Activated CD4-positive, alpha-beta T cell treated with anti-CD3 and anti-CD28 coated beads, Interleukin-2, amount 10 ng/mL, durations not matched to agents 24 days and 14 days (primary cell): Measurements from ENCODE around the gene VAV2. TPM values are rescaled to one million over a fixed set of nuclear protein-coding genes. Genes with fewer than 3 reads are reported as not detected.

Source experiments
- DNase-seq: peaks from one replicate; pipeline ENCODE4 v3.0.0; 2022
- H3K27ac Mint-ChIP-seq: one replicate; pipeline ENCODE4 v1.8.0; 2022; ENCODE audit warnings: mild to moderate bottlenecking, mixed read lengths
- H3K27me3 Mint-ChIP-seq: one replicate; pipeline ENCODE4 v1.8.0; 2022; ENCODE audit warnings: mixed read lengths
- H3K36me3 Mint-ChIP-seq: one replicate; pipeline ENCODE4 v1.8.0; 2022; ENCODE audit warnings: low read depth, mild to moderate bottlenecking, mixed read lengths
- H3K4me1 Mint-ChIP-seq: one replicate; pipeline ENCODE4 v1.8.0; 2021; ENCODE audit warnings: mixed read lengths
- H3K4me3 Mint-ChIP-seq: one replicate; pipeline ENCODE4 v1.8.0; 2022; ENCODE audit warnings: mild to moderate bottlenecking, moderate library complexity, mixed read lengths
- H3K9me3 Mint-ChIP-seq: one replicate; pipeline ENCODE4 v1.8.0; 2021; ENCODE audit warnings: mixed read lengths
- intact Hi-C: fragments of 100-400 bp; cut with micrococcal nuclease; formaldehyde crosslinking; loops from one replicate; pipeline ENCODE4 v1.15.1; 2023
- total RNA-seq: library from RNA; stranded (reverse); gene quantifications from 2 replicates; pipeline ENCODE4 v1.2.3, GENCODE V29; 2022

The VAV2 gene
- total RNA-seq, 1 donor from 2014 or later, result 9.0 TPM

DNA sequence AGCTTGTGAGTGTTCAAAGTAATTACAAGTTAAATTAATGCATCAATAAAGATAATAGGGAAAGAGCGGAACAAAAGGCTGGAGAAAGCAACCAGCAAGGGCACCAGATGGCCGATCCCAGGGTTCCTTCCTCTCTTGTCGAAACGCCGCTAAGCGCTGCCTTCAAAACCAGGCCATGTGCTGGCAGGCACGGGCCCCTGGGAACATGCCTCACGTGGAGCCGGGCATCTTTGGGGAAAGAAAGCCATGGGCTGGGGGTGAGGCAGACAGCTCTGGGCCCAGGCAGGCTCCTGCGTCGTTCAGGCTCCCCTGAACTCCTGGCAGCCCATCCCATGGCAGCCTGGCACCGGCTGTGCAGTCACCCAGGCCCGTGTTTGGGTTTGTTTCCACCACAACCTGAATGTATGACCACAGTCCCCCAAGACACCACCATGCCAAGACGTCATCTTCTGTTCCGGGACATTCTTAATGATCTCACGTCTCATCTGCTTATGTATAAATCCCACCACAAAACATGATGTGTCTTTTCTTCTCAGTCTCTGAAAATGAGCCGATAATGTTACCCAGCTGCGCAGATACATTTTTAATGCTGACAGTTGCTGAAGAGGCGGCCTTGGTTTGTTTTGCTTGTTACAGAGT, 143.5 kb downstream of the VAV2 start:
- Mint-ChIP-seq H3K4me3 (no peak overlapping the region), H3K9me3 (no peaks in the 10 kb centered on the region), H3K4me1 (no peaks in the 10 kb centered on the region), H3K36me3 (no peaks in the 10 kb centered on the region), H3K27ac (no peak overlapping the region), H3K27me3 (no peaks in the 10 kb centered on the region)
- intact Hi-C loops, result no loop called here
- DNase-seq, result no peak

DNA sequence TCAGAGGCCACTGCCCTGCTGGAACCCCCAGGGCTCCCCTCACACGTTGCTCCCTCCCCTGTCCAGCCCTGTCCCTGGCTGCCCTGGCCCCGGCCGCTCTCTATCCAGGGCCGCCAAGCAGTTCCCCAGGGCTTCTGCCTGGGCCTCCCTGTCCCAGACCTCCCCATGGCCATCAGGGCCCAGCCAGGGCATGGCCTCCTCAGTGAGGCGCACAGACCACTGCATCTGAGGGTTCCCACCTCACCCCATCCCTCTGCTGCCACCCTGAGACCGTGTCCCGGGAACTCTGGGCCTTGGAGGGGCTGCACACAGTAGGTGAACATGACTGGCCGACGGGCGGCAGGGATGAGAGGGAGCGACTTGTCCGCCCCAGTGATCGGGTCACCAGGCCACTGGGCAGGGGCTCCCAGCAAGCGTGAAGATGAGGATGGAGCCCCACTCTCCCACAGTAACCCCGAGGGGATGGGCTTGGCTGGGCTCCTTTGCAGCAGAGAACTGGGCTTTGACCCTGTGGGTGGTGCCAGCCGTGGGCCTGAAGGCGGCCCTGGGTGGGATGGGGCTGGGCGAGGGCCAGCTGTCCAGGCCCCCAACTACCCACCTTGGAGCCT, 145.5 kb downstream of the VAV2 start:
- DNase-seq, result no peak
- Mint-ChIP-seq H3K4me1 (no peaks in the 10 kb centered on the region), H3K27ac (no peak overlapping the region), H3K4me3 (no peak overlapping the region), H3K9me3 (no peaks in the 10 kb centered on the region), H3K36me3 (no peaks in the 10 kb centered on the region), H3K27me3 (no peaks in the 10 kb centered on the region)
- intact Hi-C loops, result no loop called here

DNA sequence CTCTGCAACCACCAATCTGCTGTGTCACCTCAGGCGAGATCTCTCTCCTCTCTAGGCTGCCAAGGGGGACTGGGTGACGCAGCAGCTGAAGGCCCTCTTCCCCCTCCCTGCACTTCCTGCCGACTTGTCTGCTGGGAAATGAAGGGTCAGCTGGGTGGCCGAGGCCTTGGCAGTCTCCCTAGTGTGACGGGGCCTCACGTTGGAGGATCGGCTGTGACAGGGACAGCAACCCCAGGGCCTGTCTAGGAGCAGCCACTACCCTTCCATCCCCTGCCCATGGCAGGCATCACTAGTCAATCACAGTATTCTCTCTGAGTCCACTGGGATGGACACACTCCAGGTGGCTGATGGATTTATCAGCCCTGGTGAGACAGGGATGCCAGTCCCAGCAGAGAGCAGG, 146.7 kb downstream of the VAV2 start:
- intact Hi-C loops, result no loop called here
- H3K9me3 Mint-ChIP-seq, result no peaks in the 10 kb centered on the region
- H3K27ac Mint-ChIP-seq, result no peak overlapping the region
- H3K36me3 Mint-ChIP-seq, result no peaks in the 10 kb centered on the region
- H3K4me1 Mint-ChIP-seq, result no peaks in the 10 kb centered on the region
- H3K4me3 Mint-ChIP-seq, result no peak overlapping the region
- no peaks in the 10 kb centered on the region for H3K27me3 Mint-ChIP-seq
- DNase-seq, result no peak

DNA sequence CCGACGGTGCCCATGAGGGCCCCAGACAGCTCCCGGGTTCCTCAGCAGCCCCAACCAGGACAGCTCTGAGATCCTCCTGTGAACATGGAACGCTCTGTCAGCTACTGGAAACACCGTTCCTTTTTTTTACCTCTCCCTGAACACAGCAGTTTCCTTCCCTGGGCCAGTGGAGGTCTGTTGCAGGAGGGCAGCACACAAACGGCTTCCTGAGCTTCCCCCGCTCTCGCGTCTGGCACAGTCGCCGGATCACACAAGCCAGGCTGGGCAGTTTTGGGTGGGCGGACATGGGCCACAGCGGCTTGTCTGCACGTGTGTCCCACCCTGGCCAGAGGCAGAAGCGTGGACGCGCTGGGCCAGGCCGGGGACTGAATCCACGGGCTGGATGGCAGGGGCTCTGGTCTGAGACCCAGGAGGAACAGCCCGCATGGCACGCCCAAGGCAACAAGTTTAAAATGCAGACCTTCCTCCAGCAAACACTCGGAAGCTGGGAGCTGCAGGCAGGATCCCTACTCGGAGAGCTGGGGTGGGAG, 147.2 kb downstream of the VAV2 start:
- intact Hi-C loops, result no loop called here
- no peak for DNase-seq
- H3K36me3 Mint-ChIP-seq, result no peaks in the 10 kb centered on the region
- no peak overlapping the region for H3K4me3 Mint-ChIP-seq
- no peaks in the 10 kb centered on the region for H3K9me3 Mint-ChIP-seq
- H3K4me1 Mint-ChIP-seq, result no peaks in the 10 kb centered on the region
- no peaks in the 10 kb centered on the region for H3K27me3 Mint-ChIP-seq
- H3K27ac Mint-ChIP-seq, result no peak overlapping the region

DNA sequence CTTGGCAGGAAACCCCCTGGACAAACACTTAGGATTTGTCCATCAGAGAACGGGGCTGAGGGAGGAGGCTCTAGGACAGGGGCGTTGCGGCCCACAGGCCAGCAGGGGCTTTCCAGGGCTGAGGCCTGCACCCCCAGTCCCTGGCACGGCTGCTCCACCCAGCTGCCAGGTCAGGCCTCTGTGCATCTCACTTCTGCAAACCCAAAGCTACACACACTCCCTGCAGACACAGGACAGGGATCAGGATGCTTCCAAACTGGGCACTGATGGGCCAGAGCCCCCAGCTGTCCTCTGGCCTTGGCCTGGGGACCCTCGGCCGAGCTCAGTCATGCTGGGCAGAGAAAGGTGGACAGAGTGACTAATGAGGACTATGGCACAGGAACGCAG, 147.7 kb downstream of the VAV2 start:
- Mint-ChIP-seq H3K9me3 (no peaks in the 10 kb centered on the region), H3K4me3 (no peak overlapping the region), H3K27ac (peak overlapping the region; percentile 51), H3K4me1 (no peaks in the 10 kb centered on the region), H3K36me3 (no peaks in the 10 kb centered on the region), H3K27me3 (no peaks in the 10 kb centered on the region)
- intact Hi-C loops, result no loop called here
- DNase-seq, result no peak

DNA sequence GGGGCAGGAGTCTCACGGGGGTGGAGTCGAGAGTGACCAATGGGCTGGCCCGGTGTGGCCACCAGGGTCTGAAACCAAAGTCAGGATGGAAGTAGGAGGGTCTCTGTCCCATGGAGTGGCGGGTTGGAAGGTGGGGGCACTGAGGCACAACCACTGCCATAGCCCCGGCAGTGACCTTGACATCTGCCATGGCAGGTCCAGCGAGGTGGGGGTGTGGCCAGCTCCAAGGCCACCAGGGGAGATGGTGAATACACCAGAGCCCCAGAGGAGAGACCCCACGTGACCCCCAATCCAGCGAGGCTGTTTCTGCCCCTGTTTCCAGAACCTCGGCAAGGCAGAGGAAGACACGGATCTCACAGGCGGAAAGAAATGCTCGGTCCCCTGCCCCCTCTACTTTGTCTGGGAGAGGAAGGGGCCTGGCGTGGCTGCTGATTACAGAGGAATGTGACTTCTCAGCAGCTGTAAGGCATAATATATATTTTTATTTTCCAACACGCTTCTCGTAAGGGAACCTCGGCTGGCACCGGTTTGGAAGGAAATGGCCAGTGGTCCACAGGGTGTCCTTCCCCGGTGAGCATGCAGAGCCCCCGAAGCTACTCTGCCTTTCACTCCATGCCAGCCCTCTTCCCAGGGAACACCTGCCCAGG, 148.2 kb downstream of the VAV2 start:
- intact Hi-C loops, result no loop called here
- no peaks in the 10 kb centered on the region for H3K27me3 Mint-ChIP-seq
- DNase-seq, result no peak
- H3K4me1 Mint-ChIP-seq, result no peaks in the 10 kb centered on the region
- H3K27ac Mint-ChIP-seq, result no peak overlapping the region
- H3K4me3 Mint-ChIP-seq, result no peak overlapping the region
- no peaks in the 10 kb centered on the region for H3K9me3 Mint-ChIP-seq
- H3K36me3 Mint-ChIP-seq, result no peaks in the 10 kb centered on the region

DNA sequence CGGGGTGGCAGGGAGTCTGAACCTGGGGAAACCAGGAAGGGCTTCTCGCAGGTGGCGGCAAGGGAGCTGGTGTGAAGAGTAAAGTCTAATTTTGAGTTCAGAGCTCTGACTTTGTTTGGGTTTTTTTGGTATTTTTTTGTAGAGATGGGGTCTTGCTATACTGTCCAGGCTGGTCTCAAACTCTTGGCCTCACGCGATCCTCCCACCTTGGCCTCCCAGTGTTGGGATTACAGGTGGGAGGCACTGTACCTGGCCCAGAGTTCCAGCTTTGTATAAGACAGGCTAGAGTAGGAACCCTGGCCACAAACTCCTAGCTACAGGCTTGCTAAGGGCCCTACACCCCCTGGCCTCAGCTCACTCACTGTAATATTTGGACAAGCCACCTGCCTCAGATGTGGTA, 148.9 kb downstream of the VAV2 start:
- H3K9me3 Mint-ChIP-seq, result no peaks in the 10 kb centered on the region
- intact Hi-C loops, result no loop called here
- H3K36me3 Mint-ChIP-seq, result no peaks in the 10 kb centered on the region
- H3K27me3 Mint-ChIP-seq, result no peaks in the 10 kb centered on the region
- H3K4me1 Mint-ChIP-seq, result no peaks in the 10 kb centered on the region
- H3K27ac Mint-ChIP-seq, result no peak overlapping the region
- no peak overlapping the region for H3K4me3 Mint-ChIP-seq
- no peak for DNase-seq

DNA sequence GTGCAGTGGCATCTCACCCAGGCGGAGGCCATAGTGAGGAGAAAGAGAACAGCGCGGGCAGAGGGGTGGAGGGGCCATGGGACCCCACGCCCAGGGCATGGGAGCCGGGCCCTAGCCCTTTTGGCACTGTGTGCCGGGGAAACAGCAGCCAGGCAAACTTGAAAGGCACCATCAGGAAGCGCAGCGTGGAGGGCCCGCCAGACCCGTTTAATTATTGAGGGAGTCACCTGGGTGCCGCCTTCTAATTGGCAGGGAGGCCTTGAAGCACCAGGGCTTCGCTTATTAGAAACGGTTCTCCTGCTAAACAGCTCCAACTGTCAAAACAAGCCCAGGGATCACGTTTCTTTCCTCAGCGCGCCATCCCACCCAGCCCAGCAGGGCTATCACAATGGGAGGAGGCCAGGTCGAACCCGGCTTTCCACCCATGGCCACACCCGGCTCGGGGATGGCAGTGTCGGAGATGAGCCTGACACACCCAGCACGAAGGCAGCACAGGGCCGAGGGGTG, 149.3 kb downstream of the VAV2 start:
- H3K4me1 Mint-ChIP-seq, result no peaks in the 10 kb centered on the region
- intact Hi-C loops, result no loop called here
- no peaks in the 10 kb centered on the region for H3K36me3 Mint-ChIP-seq
- no peaks in the 10 kb centered on the region for H3K27me3 Mint-ChIP-seq
- H3K9me3 Mint-ChIP-seq, result no peaks in the 10 kb centered on the region
- DNase-seq, result no peak
- no peak overlapping the region for H3K27ac Mint-ChIP-seq
- H3K4me3 Mint-ChIP-seq, result no peak overlapping the region

DNA sequence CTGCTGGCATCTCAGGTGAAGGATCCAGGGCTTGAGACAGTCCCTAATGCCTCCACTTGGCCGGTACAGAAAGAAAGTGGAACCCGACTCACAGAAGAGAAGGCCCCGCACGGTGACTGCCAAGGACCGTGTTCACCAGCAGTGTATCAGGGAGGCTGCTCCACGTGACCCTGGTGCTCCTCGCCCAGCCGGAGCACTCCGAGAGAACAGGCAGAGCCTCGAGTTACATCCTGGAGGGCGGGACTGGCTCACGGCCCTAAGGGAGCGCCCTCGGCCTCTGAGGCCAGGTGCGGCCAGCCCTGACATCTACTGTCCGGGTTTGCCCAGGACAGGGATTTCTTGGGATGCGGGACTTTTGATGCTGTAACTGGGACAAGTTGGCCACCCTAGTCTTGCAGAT, 149.9 kb downstream of the VAV2 start:
- Mint-ChIP-seq H3K27ac (no peak overlapping the region), H3K4me1 (no peaks in the 10 kb centered on the region), H3K4me3 (no peak overlapping the region), H3K27me3 (no peaks in the 10 kb centered on the region), H3K36me3 (no peaks in the 10 kb centered on the region), H3K9me3 (no peaks in the 10 kb centered on the region)
- intact Hi-C loops, result no loop called here
- DNase-seq, result no peak

DNA sequence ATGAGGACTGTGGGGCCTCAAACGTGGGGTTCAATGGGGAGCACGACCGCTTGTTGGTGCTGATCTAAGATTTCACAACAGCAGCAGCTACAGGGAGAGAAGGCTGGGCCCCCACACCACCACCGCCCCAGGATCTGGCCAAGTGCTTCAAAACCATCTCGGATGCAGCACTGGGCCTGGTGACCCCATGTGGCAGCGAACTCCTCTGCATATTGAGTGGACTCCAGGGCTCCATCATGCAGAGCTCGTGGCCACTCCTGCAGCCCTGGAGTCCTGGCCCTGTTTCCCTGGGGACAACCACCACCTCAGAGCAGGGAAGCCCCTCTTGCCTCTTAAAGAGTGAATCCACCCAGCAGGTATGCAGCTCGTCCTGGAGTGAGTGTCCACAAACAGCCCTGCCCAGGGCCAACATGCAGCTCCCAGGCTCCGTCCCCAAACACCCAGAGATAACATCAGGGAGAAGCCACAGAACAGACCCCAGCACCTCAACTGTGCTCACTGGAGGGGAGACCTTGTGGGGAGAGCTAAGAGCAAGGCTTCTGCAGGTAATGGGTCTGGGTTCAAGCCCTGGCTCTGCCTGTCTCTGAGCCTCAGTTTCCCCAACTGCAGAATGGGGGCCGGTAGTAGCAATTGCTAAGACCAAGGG, 150.8 kb downstream of the VAV2 start:
- no peaks in the 10 kb centered on the region for H3K27me3 Mint-ChIP-seq
- H3K9me3 Mint-ChIP-seq, result no peaks in the 10 kb centered on the region
- no peak overlapping the region for H3K4me3 Mint-ChIP-seq
- no peaks in the 10 kb centered on the region for H3K4me1 Mint-ChIP-seq
- intact Hi-C loops, result no loop called here
- H3K36me3 Mint-ChIP-seq, result no peaks in the 10 kb centered on the region
- H3K27ac Mint-ChIP-seq, result no peak overlapping the region
- DNase-seq, result no peak

DNA sequence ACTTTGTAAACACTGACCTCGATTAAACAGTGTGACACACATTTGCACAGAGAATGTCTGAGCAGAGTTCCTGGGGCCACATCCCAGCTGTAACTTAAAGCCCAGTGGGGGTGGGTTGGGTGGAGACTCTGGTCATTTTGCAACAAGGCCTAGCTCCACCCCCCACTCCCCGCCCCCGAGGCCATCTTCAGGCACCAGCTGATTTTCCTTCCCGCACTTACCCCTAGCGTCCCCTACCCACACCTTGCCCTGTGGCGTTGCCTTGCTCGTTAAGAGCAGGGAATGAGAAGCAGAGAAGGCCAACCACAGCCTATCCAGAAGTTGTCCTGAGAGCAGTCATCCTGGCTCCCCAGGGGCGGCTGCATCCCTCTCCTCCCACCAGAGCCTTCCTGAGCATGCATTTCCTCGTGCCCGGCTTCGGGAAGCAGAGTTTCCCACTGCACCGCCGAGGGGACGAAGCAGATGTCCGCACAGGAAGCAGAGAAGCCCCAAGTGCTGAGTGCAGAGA, 152.2 kb downstream of the VAV2 start:
- H3K4me1 Mint-ChIP-seq, result no peaks in the 10 kb centered on the region
- H3K27me3 Mint-ChIP-seq, result no peaks in the 10 kb centered on the region
- DNase-seq, result no peak
- H3K36me3 Mint-ChIP-seq, result no peaks in the 10 kb centered on the region
- intact Hi-C loops, result no loop called here
- H3K27ac Mint-ChIP-seq, result no peak overlapping the region
- no peaks in the 10 kb centered on the region for H3K9me3 Mint-ChIP-seq
- no peak overlapping the region for H3K4me3 Mint-ChIP-seq

DNA sequence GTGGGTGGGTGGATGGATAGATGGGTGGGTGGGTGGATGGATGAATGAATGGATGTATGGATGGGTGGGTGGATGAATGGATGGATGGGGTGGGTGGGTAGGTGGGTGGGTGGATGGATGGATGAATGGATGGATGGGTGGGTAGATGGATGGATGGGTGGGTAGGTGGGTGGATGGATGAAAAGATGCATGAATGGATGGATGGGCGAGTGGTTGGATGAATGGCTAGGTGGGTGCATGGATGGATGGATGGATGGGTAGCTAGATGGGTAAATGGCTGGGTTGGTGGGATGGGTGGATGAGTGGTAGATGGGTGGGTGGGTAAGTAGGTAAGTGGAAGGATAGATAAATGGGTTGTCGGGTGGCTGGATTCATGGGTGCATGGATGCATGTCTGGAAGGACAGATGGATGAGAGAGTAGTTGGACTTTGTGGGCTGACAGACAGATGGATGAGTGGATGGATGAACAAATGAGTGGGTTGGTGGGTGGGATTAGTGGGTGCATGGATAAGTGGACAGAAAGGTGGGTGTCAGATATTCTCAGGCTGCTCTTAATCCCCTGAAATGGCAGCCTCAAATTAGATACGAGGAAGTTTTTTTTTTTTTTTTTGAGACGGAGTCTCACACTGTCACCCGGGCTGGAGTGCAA, 153.1 kb downstream of the VAV2 start:
- Mint-ChIP-seq H3K36me3 (no peaks in the 10 kb centered on the region), H3K4me1 (no peaks in the 10 kb centered on the region), H3K27ac (no peak overlapping the region), H3K9me3 (no peaks in the 10 kb centered on the region), H3K4me3 (no peak overlapping the region), H3K27me3 (no peaks in the 10 kb centered on the region)
- DNase-seq, result no peak
- intact Hi-C loops, result no loop called here

DNA sequence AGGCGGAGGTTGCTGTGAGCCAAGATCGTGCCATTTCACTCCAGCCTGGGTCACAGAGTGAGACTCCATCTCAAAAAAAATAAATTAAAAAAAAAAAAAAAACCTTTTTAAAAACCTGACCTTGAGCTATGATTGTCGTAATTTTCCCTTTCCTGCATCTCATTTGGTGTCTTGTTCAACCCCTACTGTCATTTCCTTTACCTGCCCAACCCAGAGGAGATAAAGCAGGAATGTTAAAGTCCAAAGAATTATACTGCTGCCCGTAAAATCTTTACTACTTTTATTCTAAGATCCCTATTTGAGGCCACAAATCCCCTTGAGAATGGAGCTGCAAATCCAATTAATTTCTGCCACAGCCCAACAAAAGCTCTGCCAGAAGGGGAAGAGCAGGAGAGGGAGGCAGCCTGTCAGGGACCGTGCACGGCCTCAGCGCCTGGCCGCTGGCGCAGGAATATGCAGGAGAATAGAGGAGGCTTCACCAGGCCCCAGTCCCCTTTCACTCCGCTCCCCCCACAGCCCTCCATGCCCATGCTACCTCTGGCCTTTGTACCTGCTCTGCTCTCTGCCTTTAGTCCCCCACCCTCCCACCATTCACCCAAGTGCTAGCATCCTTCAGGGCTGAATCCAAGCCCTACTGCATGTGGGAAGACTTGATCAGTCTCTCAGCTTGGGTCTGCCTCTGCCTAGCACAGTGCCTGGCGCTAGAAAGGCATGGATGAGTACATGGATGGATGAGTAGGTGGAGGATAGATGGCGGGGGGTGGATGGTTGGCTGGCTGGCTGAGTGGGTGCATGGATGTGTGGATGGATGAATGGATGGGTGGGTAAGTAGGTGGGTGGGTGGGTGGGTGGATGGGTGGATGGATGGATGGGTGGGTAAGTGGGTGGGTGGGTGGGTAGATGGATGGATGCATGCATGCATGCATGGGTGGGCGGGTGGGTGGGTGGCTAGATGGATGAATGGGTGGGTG, 154.2 kb downstream of the VAV2 start:
- Mint-ChIP-seq H3K36me3 (no peaks in the 10 kb centered on the region), H3K4me1 (no peaks in the 10 kb centered on the region), H3K9me3 (no peaks in the 10 kb centered on the region), H3K27me3 (no peaks in the 10 kb centered on the region), H3K27ac (no peak overlapping the region), H3K4me3 (no peak overlapping the region)
- DNase-seq, result no peak
- intact Hi-C loops, result no loop called here
